Suprapubic skin (tissue), 3 donors: Measurements from ENCODE around the gene LRRN3.

Experiments
- POLR2A ChIP-seq, 2 donors: fragments of 450-650 bp; IDR thresholded peaks; one replicate each; pipeline ENCODE4 v1.6.1; 2017; ENCODE audit warnings: antibody characterized with exemption in 2 of 2, mild to moderate bottlenecking in 2 of 2, moderate library complexity in 2 of 2
- TF ChIP-seq, protein P1 (sequence below), 2 donors: fragments of 200-600 bp in 1 of 2; fragments of 450-650 bp in 1 of 2; sonication (generic) in 1 of 2; IDR thresholded peaks; one replicate each; pipeline ENCODE4 v1.5.1; 2016 to 2019; ENCODE audit warnings: antibody characterized with exemption in 2 of 2, mild to moderate bottlenecking in 1 of 2, moderate library complexity in 1 of 2

DNA sequence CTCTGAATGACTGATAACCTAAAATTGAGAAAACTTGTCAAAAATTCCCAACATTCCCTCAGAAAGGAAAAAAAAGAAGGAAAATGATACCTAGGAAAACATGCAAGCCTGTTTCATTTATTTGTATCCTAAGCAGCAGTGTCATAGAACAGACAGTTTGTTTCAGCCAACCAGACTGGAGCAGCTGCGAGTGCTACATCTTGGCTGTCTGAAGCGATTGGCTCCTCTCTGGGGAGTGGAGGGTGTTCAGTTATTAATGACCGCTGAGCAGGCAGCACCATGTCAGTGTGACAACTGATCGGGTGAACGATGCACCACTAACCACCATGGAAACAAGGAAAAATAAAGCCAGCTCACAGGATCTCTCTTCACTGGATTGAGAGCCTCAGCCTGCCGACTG lies at the start of gene LRRN3:
- TF ChIP-seq, protein P1, sequence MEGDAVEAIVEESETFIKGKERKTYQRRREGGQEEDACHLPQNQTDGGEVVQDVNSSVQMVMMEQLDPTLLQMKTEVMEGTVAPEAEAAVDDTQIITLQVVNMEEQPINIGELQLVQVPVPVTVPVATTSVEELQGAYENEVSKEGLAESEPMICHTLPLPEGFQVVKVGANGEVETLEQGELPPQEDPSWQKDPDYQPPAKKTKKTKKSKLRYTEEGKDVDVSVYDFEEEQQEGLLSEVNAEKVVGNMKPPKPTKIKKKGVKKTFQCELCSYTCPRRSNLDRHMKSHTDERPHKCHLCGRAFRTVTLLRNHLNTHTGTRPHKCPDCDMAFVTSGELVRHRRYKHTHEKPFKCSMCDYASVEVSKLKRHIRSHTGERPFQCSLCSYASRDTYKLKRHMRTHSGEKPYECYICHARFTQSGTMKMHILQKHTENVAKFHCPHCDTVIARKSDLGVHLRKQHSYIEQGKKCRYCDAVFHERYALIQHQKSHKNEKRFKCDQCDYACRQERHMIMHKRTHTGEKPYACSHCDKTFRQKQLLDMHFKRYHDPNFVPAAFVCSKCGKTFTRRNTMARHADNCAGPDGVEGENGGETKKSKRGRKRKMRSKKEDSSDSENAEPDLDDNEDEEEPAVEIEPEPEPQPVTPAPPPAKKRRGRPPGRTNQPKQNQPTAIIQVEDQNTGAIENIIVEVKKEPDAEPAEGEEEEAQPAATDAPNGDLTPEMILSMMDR (IDR thresholded peaks at IDR 0.05): no peak
- TF ChIP-seq POLR2A (IDR thresholded peaks at IDR 0.05): no peak
